ENCODE data around the gene PLA2G4B. TPM values are rescaled to one million over a fixed set of nuclear protein-coding genes. Genes with fewer than 3 reads are reported as not detected.

Gene PLA2G4B
- total RNA-seq, 1 experiment from 2014 or later = 4.7 TPM

DNA sequence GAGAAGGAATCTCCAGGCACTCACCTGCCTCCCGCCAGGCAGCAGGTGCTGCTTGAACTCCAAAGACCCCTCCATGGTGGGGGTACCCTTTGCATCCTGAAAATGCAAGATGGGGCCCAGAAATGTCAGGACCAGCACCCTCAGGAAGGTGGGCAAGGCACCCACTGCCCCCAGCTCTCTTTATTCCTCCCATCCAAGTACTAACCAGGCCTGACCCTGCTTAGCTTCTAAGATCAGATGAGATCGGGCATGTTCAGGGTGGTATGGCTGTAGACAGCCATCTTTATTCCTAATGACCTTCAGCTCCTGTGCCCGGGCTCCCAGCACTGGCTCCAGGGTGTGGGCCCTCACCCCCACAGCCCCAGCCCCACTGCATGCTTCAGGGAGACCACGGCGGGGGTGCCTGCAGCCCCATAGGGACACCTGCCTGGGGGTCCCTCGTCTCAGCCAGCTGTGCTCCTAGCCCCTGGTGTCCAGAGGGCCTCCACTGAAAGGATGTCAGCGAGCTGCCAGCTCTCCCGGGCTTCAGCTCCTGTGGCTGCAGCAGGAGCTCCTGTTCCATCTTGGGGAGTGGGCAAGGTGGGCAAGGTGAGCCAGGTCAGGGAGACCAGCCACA, 13.2 kb downstream of the PLA2G4B start:
- in situ Hi-C loops (cut with HindIII; ENCODE audit: low pct_unique_long_range_greater_than_20kb, low sequenced_read_pairs) = no loop called here

DNA sequence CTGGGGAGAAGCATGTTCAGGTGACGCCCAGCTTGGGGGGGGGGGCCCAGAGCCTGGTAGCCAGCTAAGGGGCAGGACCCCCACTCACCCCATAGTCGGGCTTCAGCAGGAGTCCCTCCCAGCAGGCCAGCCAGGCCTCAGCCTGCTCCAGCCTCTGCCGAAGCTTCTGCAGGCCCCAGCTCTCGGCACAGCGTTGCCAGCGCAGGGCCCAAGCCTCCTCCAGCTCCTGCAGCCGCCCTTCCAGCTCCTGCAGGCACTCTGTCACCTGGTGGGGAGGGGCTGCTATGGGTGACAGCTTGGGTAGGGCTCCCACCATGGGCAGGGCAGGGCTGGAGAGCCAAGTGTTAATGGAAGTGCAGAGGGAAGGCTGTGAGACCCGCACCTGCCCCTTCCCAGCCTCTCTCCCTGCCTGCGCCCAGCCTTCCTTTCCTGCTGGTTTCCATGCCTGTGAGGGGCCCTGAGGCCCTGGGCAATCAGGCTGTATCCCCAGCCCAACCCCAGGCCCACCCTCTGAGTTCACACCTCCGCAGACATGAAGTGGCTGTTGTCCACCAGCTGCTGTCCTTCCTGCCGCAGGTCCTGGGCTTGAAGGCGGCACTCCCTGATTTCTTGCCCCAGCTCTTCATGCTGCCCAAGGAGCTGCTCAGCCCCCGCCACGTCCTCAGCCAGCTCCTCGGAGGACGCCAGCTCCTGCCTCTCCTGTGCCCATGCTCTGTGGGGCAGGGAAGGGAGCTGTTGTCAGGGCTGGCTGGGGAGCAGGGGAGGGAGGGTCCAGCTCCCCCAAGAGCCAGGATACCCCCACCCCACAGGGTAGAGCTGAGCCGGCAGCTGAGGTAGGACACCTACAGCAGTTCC, 14.3 kb downstream of the PLA2G4B start:
- POLR2A ChIA-PET = no interaction called here
- TF ChIP-seq TCF7L2 (IDR thresholded peaks at IDR 0.05; ENCODE audit: low read depth, low read length) (no peak), POLR2AphosphoS5 (IDR thresholded peaks at IDR 0.05; ENCODE audit: low read depth, low read length) (no peak), SIN3A (IDR thresholded peaks at IDR 0.05; ENCODE audit: borderline replicate concordance, insufficient read depth, low read depth, low read length) (no peak)
- TF ChIP-seq, protein P1, sequence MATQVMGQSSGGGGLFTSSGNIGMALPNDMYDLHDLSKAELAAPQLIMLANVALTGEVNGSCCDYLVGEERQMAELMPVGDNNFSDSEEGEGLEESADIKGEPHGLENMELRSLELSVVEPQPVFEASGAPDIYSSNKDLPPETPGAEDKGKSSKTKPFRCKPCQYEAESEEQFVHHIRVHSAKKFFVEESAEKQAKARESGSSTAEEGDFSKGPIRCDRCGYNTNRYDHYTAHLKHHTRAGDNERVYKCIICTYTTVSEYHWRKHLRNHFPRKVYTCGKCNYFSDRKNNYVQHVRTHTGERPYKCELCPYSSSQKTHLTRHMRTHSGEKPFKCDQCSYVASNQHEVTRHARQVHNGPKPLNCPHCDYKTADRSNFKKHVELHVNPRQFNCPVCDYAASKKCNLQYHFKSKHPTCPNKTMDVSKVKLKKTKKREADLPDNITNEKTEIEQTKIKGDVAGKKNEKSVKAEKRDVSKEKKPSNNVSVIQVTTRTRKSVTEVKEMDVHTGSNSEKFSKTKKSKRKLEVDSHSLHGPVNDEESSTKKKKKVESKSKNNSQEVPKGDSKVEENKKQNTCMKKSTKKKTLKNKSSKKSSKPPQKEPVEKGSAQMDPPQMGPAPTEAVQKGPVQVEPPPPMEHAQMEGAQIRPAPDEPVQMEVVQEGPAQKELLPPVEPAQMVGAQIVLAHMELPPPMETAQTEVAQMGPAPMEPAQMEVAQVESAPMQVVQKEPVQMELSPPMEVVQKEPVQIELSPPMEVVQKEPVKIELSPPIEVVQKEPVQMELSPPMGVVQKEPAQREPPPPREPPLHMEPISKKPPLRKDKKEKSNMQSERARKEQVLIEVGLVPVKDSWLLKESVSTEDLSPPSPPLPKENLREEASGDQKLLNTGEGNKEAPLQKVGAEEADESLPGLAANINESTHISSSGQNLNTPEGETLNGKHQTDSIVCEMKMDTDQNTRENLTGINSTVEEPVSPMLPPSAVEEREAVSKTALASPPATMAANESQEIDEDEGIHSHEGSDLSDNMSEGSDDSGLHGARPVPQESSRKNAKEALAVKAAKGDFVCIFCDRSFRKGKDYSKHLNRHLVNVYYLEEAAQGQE (IDR thresholded peaks at IDR 0.05; ENCODE audit: insufficient read depth in 1 of 2, low read depth in 2 of 2, low read length in 1 of 2) = no peak
- TF ChIP-seq, protein P2, sequence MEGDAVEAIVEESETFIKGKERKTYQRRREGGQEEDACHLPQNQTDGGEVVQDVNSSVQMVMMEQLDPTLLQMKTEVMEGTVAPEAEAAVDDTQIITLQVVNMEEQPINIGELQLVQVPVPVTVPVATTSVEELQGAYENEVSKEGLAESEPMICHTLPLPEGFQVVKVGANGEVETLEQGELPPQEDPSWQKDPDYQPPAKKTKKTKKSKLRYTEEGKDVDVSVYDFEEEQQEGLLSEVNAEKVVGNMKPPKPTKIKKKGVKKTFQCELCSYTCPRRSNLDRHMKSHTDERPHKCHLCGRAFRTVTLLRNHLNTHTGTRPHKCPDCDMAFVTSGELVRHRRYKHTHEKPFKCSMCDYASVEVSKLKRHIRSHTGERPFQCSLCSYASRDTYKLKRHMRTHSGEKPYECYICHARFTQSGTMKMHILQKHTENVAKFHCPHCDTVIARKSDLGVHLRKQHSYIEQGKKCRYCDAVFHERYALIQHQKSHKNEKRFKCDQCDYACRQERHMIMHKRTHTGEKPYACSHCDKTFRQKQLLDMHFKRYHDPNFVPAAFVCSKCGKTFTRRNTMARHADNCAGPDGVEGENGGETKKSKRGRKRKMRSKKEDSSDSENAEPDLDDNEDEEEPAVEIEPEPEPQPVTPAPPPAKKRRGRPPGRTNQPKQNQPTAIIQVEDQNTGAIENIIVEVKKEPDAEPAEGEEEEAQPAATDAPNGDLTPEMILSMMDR (IDR thresholded peaks at IDR 0.05) = no peak
- DNase-seq (ENCODE audit: low read depth, low spot score) = no peak

More for the DNA sequence above, 13.2 kb downstream of the PLA2G4B start:
- POLR2A ChIA-PET = no interaction called here
- no peak overlapping the region for H3K27ac ChIP-seq (ENCODE audit: low read length)
- H3K9me3 ChIP-seq (ENCODE audit: control insufficient read depth, insufficient read depth, low read depth, low read length) = no peaks in the 10 kb centered on the region
- intact Hi-C loops (cut with micrococcal nuclease; ENCODE audit: unreplicated experiment) = no loop called here
- DNase-seq (ENCODE audit: low read depth, low spot score) (no peak), ATAC-seq (no peak)
- no peaks in the 10 kb centered on the region for H3K36me3 ChIP-seq (ENCODE audit: control insufficient read depth, insufficient read depth, low read length)
- CTCF ChIA-PET = interaction anchor here (1.0 kb wide), 2 partner anchors 10 to 282 kb away, joined by 4 to 5 read pairs; no protein-coding TSS in a partner anchor
- H3K4me3 ChIP-seq (ENCODE audit: low read depth in 2 of 2, low read length in 2 of 2) = no peak overlapping the region
- TF ChIP-seq TCF7L2 (IDR thresholded peaks at IDR 0.05; ENCODE audit: low read depth, low read length) (no peak), SIN3A (IDR thresholded peaks at IDR 0.05; ENCODE audit: borderline replicate concordance, insufficient read depth, low read depth, low read length) (no peak), POLR2AphosphoS5 (IDR thresholded peaks at IDR 0.05; ENCODE audit: low read depth, low read length) (no peak)
- TF ChIP-seq, protein P1 (IDR thresholded peaks at IDR 0.05; ENCODE audit: insufficient read depth in 1 of 2, low read depth in 2 of 2, low read length in 1 of 2) = no peak
- TF ChIP-seq, protein P2 (IDR thresholded peaks at IDR 0.05) = no peak
- no TSS peak for BruUV-seq (replicated peaks)
- no peaks in the 10 kb centered on the region for H3K4me1 ChIP-seq (ENCODE audit: control insufficient read depth, insufficient read depth, low read length)
- H3K27me3 ChIP-seq (ENCODE audit: control insufficient read depth, insufficient read depth, low read length) = no peaks in the 10 kb centered on the region

More for the DNA sequence above, 14.3 kb downstream of the PLA2G4B start:
- H3K4me1 ChIP-seq (ENCODE audit: control insufficient read depth, insufficient read depth, low read length) = no peaks in the 10 kb centered on the region
- no peak overlapping the region for H3K4me3 ChIP-seq (ENCODE audit: low read depth in 2 of 2, low read length in 2 of 2)
- H3K27ac ChIP-seq (ENCODE audit: low read length) = no peak overlapping the region
- peak; percentile 14; the same call in 1 of the 2 replicates for ATAC-seq
- H3K27me3 ChIP-seq (ENCODE audit: control insufficient read depth, insufficient read depth, low read length) = no peaks in the 10 kb centered on the region
- no peaks in the 10 kb centered on the region for H3K36me3 ChIP-seq (ENCODE audit: control insufficient read depth, insufficient read depth, low read length)
- CTCF ChIA-PET = no interaction called here
- in situ Hi-C loops (cut with HindIII; ENCODE audit: low pct_unique_long_range_greater_than_20kb, low sequenced_read_pairs) = no loop called here
- H3K9me3 ChIP-seq (ENCODE audit: control insufficient read depth, insufficient read depth, low read depth, low read length) = no peaks in the 10 kb centered on the region
- no TSS peak for BruUV-seq (replicated peaks)
- intact Hi-C loops (cut with micrococcal nuclease; ENCODE audit: unreplicated experiment) = no loop called here
